Upper lobe of left lung (tissue), 6 donors: ENCODE data around the gene ANKRD52. TPM values are rescaled to one million over a fixed set of nuclear protein-coding genes. Genes with fewer than 3 reads are reported as not detected.

Experiments
- ATAC-seq, 2 donors: fragments of 200-7000 bp; cut with Tn5 transposase; one replicate each; pipeline ENCODE4 v1.9.1; 2022; ENCODE audit warnings: mild to moderate bottlenecking in 2 of 2, moderate library complexity in 2 of 2; ENCODE audit not compliant: low FRiP score in 2 of 2
- DNase-seq, 2 donors: peaks; one replicate each; pipeline ENCODE4 v3.0.0-alpha.2; 2019 to 2020
- H3K27ac ChIP-seq, 4 donors: fragments of 200-600 bp; sonication (generic); one replicate each; pipeline ENCODE4 v1.5.1; 2016 to 2019
- H3K27me3 ChIP-seq, 4 donors: fragments of 200-600 bp; sonication (generic); one replicate each; pipeline ENCODE4 v1.5.1; 2017 to 2019
- H3K36me3 ChIP-seq, 4 donors: fragments of 200-600 bp; sonication (generic); one replicate each; pipeline ENCODE4 v1.5.1; 2016 to 2019
- H3K4me1 ChIP-seq, 4 donors: fragments of 200-600 bp; sonication (generic); one replicate each; pipeline ENCODE4 v1.5.1; 2018 to 2019
- H3K4me3 ChIP-seq, 4 donors: fragments of 200-600 bp; sonication (generic); one replicate each; pipeline ENCODE4 v1.5.1; 2017 to 2019; ENCODE audit warnings: mild to moderate bottlenecking in 2 of 4, moderate library complexity in 1 of 4
- H3K9me3 ChIP-seq, 4 donors: fragments of 200-600 bp; sonication (generic); one replicate each; pipeline ENCODE4 v1.5.1; 2018 to 2019
- CTCF ChIP-seq, 6 experiments: fragments of 450-650 bp in 4 of 6; fragments of 200-600 bp in 2 of 6; sonication (generic) in 2 of 6; IDR thresholded peaks; one replicate each; pipeline ENCODE4 v1.5.1; 2016 to 2019; ENCODE audit warnings: antibody characterized with exemption in 6 of 6
- EP300 ChIP-seq, 4 donors: sonication (generic); formaldehyde crosslinking; IDR thresholded peaks; one replicate each; pipeline ENCODE4 v1.5.1; 2017; ENCODE audit warnings: antibody characterized with exemption in 4 of 4, control low read depth in 2 of 4
- POLR2A ChIP-seq, 4 donors: fragments of 450-650 bp; IDR thresholded peaks; one replicate each; pipeline ENCODE4 v1.5.1; 2016 to 2017; ENCODE audit warnings: antibody characterized with exemption in 4 of 4, mild to moderate bottlenecking in 2 of 4
- POLR2AphosphoS5 ChIP-seq, 2 donors: sonication (generic); formaldehyde crosslinking; IDR thresholded peaks; one replicate each; pipeline ENCODE4 v1.5.1; 2017; ENCODE audit warnings: antibody characterized with exemption in 2 of 2
- WGBS, 2 donors: methylation state at CpG; one replicate each; pipeline ENCODE4 v1.1.5; 2017 to 2018; 5-methylcytosine and 5-hydroxymethylcytosine counted together
- total RNA-seq, 6 donors: library from RNA; depleted of rRNA in 4 of 6; stranded (reverse); fragments of >200 nt in 4 of 6; gene quantifications; one replicate each; pipeline versions ENCODE4 v1.1.0 to v1.2.1, GENCODE V29; 2016 to 2021
- donor health status: DM: no; HTN: no; CAD: no; lungs with moderate emphysema.
- donor health status: DM: no; HTN: yes; CAD: no; lungs with severe emphysema.

Gene ANKRD52
- total RNA-seq, 6 donors from 2014 or later: 17.6 to 48.2 (median 28.8) TPM

- Histone ChIP-seq H3K4me1 (peaks cover 14 to 24% (median 22%) of the 10 kb centered on the region in 4 donors), H3K27me3 (no peaks in the 10 kb centered on the region), H3K9me3 (no peaks in the 10 kb centered on the region), H3K36me3 (peaks cover 33 to 79% (median 76%) of the 10 kb centered on the region in 4 donors), H3K4me3 (no peak overlapping the region), H3K27ac (no peak overlapping the region)
- 95 to 97% methylated on average over 7 to 11 of the region's 11 CpGs for WGBS, 2 donors
- TF ChIP-seq EP300 (IDR thresholded peaks at IDR 0.05) (no peak), CTCF (IDR thresholded peaks at IDR 0.05) (no peak), POLR2AphosphoS5 (IDR thresholded peaks at IDR 0.05) (no peak), POLR2A (IDR thresholded peaks at IDR 0.05) (no peak)
- no peak for ATAC-seq
- DNase-seq: no peak
Observed at GRCh38 chr12:56253091-56253490, 5.1 kb downstream of the ANKRD52 start.

GRCh38 chr12:56252649-56253048 is 5.5 kb downstream of the ANKRD52 start:
- Histone ChIP-seq H3K4me1 (peaks cover 14 to 24% (median 21%) of the 10 kb centered on the region in 4 donors), H3K9me3 (no peaks in the 10 kb centered on the region), H3K27me3 (no peaks in the 10 kb centered on the region), H3K36me3 (peaks cover 38 to 83% (median 80%) of the 10 kb centered on the region in 4 donors), H3K4me3 (no peak overlapping the region), H3K27ac (no peak overlapping the region)
- ATAC-seq (no peak), DNase-seq (no peak)
- 86 to 93% methylated on average over 3 of the region's 3 CpGs for WGBS, 2 donors
- TF ChIP-seq CTCF (IDR thresholded peaks at IDR 0.05): no peak
- TF ChIP-seq POLR2AphosphoS5 (IDR thresholded peaks at IDR 0.05): no peak
- TF ChIP-seq POLR2A (IDR thresholded peaks at IDR 0.05): no peak
- TF ChIP-seq EP300 (IDR thresholded peaks at IDR 0.05): no peak

- H3K9me3 ChIP-seq: no peaks in the 10 kb centered on the region
- peaks cover 66 to 100% (median 96%) of the 10 kb centered on the region in 4 donors for H3K36me3 ChIP-seq
- peak in 1 of 2 donors; percentile 41 for ATAC-seq
- no peak overlapping the region for H3K4me3 ChIP-seq
- no peaks in the 10 kb centered on the region for H3K4me1 ChIP-seq
- WGBS, 2 donors: 95 to 98% methylated on average over 8 of the region's 8 CpGs
- TF ChIP-seq POLR2AphosphoS5 (IDR thresholded peaks at IDR 0.05) (no peak), EP300 (IDR thresholded peaks at IDR 0.05) (no peak), POLR2A (IDR thresholded peaks at IDR 0.05) (no peak), CTCF (IDR thresholded peaks at IDR 0.05) (no peak)
- H3K27me3 ChIP-seq: no peaks in the 10 kb centered on the region
- no peak for DNase-seq
- no peak overlapping the region for H3K27ac ChIP-seq
Observed at GRCh38 chr12:56248711-56249110, 9.5 kb downstream of the ANKRD52 start.

GRCh38 chr12:56247923-56248322 is 10.3 kb downstream of the ANKRD52 start:
- no peak for ATAC-seq
- H3K27me3 ChIP-seq: no peaks in the 10 kb centered on the region
- DNase-seq: peak in 1 of 2 donors; percentile 55
- TF ChIP-seq POLR2AphosphoS5 (IDR thresholded peaks at IDR 0.05): no peak
- TF ChIP-seq CTCF (IDR thresholded peaks at IDR 0.05): no peak
- TF ChIP-seq EP300 (IDR thresholded peaks at IDR 0.05): no peak
- no peak for TF ChIP-seq POLR2A (IDR thresholded peaks at IDR 0.05)
- no peaks in the 10 kb centered on the region for H3K9me3 ChIP-seq
- 93 to 97% methylated on average over 13 to 16 of the region's 16 CpGs for WGBS, 2 donors
- H3K4me1 ChIP-seq: no peaks in the 10 kb centered on the region
- H3K27ac ChIP-seq: no peak overlapping the region
- peaks cover 66 to 100% (median 96%) of the 10 kb centered on the region in 4 donors for H3K36me3 ChIP-seq
- no peak overlapping the region for H3K4me3 ChIP-seq

GRCh38 chr12:56244494-56244893 is 13.7 kb downstream of the ANKRD52 start:
- WGBS, 2 donors: 96 to 98% methylated on average over 12 to 14 of the region's 14 CpGs
- H3K36me3 ChIP-seq: peaks cover 66 to 100% (median 95%) of the 10 kb centered on the region in 4 donors

More at GRCh38 chr12:56244494-56244893, 13.7 kb downstream of the ANKRD52 start:
- Histone ChIP-seq H3K4me3 (no peak overlapping the region), H3K9me3 (no peaks in the 10 kb centered on the region), H3K4me1 (no peaks in the 10 kb centered on the region), H3K27me3 (no peaks in the 10 kb centered on the region), H3K27ac (no peak overlapping the region)
- TF ChIP-seq POLR2A (IDR thresholded peaks at IDR 0.05): no peak
- TF ChIP-seq POLR2AphosphoS5 (IDR thresholded peaks at IDR 0.05): no peak
- TF ChIP-seq CTCF (IDR thresholded peaks at IDR 0.05): no peak
- no peak for TF ChIP-seq EP300 (IDR thresholded peaks at IDR 0.05)
- DNase-seq (peak in 1 of 2 donors; percentile 59), ATAC-seq (no peak)
